Immature natural killer cell (primary cell): ENCODE measurements around the gene B4GALNT4. TPM values are rescaled to one million over a fixed set of nuclear protein-coding genes. Genes with fewer than 3 reads are reported as not detected.
A peak's percentile ranks its signal among the peaks of the same experiment; 100 is the strongest.
"Not testable (repeated sequence)": the region's sequence is repeated elsewhere in the genome, so short reads cannot be mapped to it uniquely, and the experiment has no call there.

Experiments
- DNase-seq, 3 donors: peaks; one replicate each; pipeline ENCODE4 v3.0.0; 2022; ENCODE audit warnings: mixed read lengths in 1 of 3
- H3K27ac Mint-ChIP-seq, 6 donors: one replicate each; pipeline ENCODE4 v1.8.0; 2020; ENCODE audit warnings: mixed read lengths in 6 of 6, mild to moderate bottlenecking in 5 of 6, inconsistent platforms in 4 of 6, moderate library complexity in 3 of 6
- H3K27me3 Mint-ChIP-seq, 3 donors: one replicate each; pipeline ENCODE4 v1.8.0; 2020 to 2021; ENCODE audit warnings: low read depth in 3 of 3, mild to moderate bottlenecking in 3 of 3, mixed read lengths in 3 of 3, moderate library complexity in 3 of 3, inconsistent platforms in 1 of 3
- H3K36me3 Mint-ChIP-seq, 3 donors: one replicate each; pipeline ENCODE4 v1.8.0; 2020; ENCODE audit warnings: mixed read lengths in 3 of 3, inconsistent platforms in 2 of 3, mild to moderate bottlenecking in 2 of 3
- H3K4me1 Mint-ChIP-seq, 2 donors: one replicate each; pipeline ENCODE4 v1.8.0; 2020; ENCODE audit warnings: inconsistent platforms in 2 of 2, mild to moderate bottlenecking in 2 of 2, mixed read lengths in 2 of 2, moderate library complexity in 1 of 2
- H3K4me3 Mint-ChIP-seq, 5 donors: one replicate each; pipeline ENCODE4 v1.8.0; 2020; ENCODE audit warnings: mild to moderate bottlenecking in 5 of 5, mixed read lengths in 5 of 5, inconsistent platforms in 3 of 5, moderate library complexity in 3 of 5
- H3K9me3 Mint-ChIP-seq, 6 donors: one replicate each; pipeline ENCODE4 v1.8.0; 2020; ENCODE audit warnings: mild to moderate bottlenecking in 6 of 6, mixed read lengths in 6 of 6, inconsistent platforms in 4 of 6, moderate library complexity in 3 of 6
- polyA plus RNA-seq, 3 donors: library from polyadenylated mRNA; unstranded; fragments of 300-500 nt; fragmentation: Illumina TruSeq; gene quantifications; one replicate each; pipeline ENCODE4 v1.2.3, GENCODE V29; 2021

The B4GALNT4 gene
- under 1 TPM in 1 of 3 donors, not detected in 2; 0.53 TPM for polyA plus RNA-seq

GRCh38 chr11:369336-370018, at the start of gene B4GALNT4:
TSS of gene B4GALNT4 (plus strand) at chr11:369499. CDS start at chr11:369804, 305 bp downstream.
- H3K9me3 Mint-ChIP-seq: no peaks in the 10 kb centered on the region
- no peak for DNase-seq
- peak within 1 kb of the TSS; percentile 66 to 81 (median 79) for H3K4me3 Mint-ChIP-seq
- peaks cover 0 to 4% (median 0%) of the 10 kb centered on the region in 3 donors for H3K36me3 Mint-ChIP-seq
- peaks cover 10 to 22% of the 10 kb centered on the region in 2 donors for H3K4me1 Mint-ChIP-seq
- peaks cover 19 to 24% (median 20%) of the 10 kb centered on the region in 3 donors for H3K27me3 Mint-ChIP-seq
- peak within 1 kb of the TSS in 1 of 6 donors; percentile 51 for H3K27ac Mint-ChIP-seq

- DNase-seq, H3K9me3 Mint-ChIP-seq: not testable (repeated sequence)
- peaks cover 42 to 54% of the 10 kb centered on the region in 2 donors for H3K4me1 Mint-ChIP-seq
- H3K27ac Mint-ChIP-seq: peak overlapping the region; percentile 90 to 99 (median 96)
- peaks cover 11 to 34% (median 28%) of the 10 kb centered on the region in 3 donors for H3K27me3 Mint-ChIP-seq
- H3K4me3 Mint-ChIP-seq: peak overlapping the region; percentile 88 to 94 (median 90)
- H3K36me3 Mint-ChIP-seq: peaks cover 4 to 20% (median 13%) of the 10 kb centered on the region in 3 donors
These were observed 49.4 kb upstream of the B4GALNT4 start for GRCh38 chr11:319888-320273.

GRCh38 chr11:324156-324555, 45.1 kb upstream of the B4GALNT4 start:
- H3K27me3 Mint-ChIP-seq: peaks cover 5 to 15% (median 11%) of the 10 kb centered on the region in 3 donors
- no peak for DNase-seq
- no peaks in the 10 kb centered on the region for H3K9me3 Mint-ChIP-seq
- H3K4me1 Mint-ChIP-seq: peaks cover 64 to 72% of the 10 kb centered on the region in 2 donors
- H3K27ac Mint-ChIP-seq: peak overlapping the region in 2 of 6 donors; percentile 17 to 65
- H3K4me3 Mint-ChIP-seq: peak overlapping the region in 1 of 5 donors; percentile 7
- no peaks in the 10 kb centered on the region for H3K36me3 Mint-ChIP-seq

- peaks cover 7 to 13% (median 9%) of the 10 kb centered on the region in 3 donors for H3K27me3 Mint-ChIP-seq
- H3K36me3 Mint-ChIP-seq, H3K9me3 Mint-ChIP-seq, DNase-seq: not testable (repeated sequence)
- H3K4me3 Mint-ChIP-seq: peak overlapping the region in 3 of 5 donors; percentile 0 to 35 (median 20)
- peaks cover 64 to 74% of the 10 kb centered on the region in 2 donors for H3K4me1 Mint-ChIP-seq
- peak overlapping the region in 2 of 6 donors; percentile 11 to 68 for H3K27ac Mint-ChIP-seq
These were observed 44.4 kb upstream of the B4GALNT4 start for GRCh38 chr11:324593-325517.

GRCh38 chr11:325796-326591, 43.3 kb upstream of the B4GALNT4 start:
- DNase-seq: no peak
- Mint-ChIP-seq H3K4me1 (peaks cover 65 to 74% of the 10 kb centered on the region in 2 donors), H3K9me3 (no peaks in the 10 kb centered on the region), H3K27ac (peak overlapping the region; percentile 77 to 96 (median 92)), H3K36me3 (no peaks in the 10 kb centered on the region), H3K27me3 (peaks cover 8 to 14% (median 10%) of the 10 kb centered on the region in 3 donors), H3K4me3 (peak overlapping the region; percentile 51 to 81 (median 71))

- no peaks in the 10 kb centered on the region for H3K36me3 Mint-ChIP-seq
- H3K27me3 Mint-ChIP-seq: peaks cover 11 to 19% (median 14%) of the 10 kb centered on the region in 3 donors
- H3K4me1 Mint-ChIP-seq: peaks cover 70 to 78% of the 10 kb centered on the region in 2 donors
- peak overlapping the region; percentile 77 to 96 (median 92) for H3K27ac Mint-ChIP-seq
- peak overlapping the region; percentile 51 to 81 (median 71) for H3K4me3 Mint-ChIP-seq
- no peak for DNase-seq
- H3K9me3 Mint-ChIP-seq: no peaks in the 10 kb centered on the region
These were observed 42.8 kb upstream of the B4GALNT4 start for GRCh38 chr11:326592-326841.

GRCh38 chr11:326842-327580, 42.3 kb upstream of the B4GALNT4 start:
- Mint-ChIP-seq H3K27me3 (peaks cover 11 to 22% (median 14%) of the 10 kb centered on the region in 3 donors), H3K4me1 (peaks cover 75 to 83% of the 10 kb centered on the region in 2 donors), H3K27ac (peak overlapping the region; percentile 77 to 96 (median 92)), H3K36me3 (no peaks in the 10 kb centered on the region), H3K9me3 (no peaks in the 10 kb centered on the region), H3K4me3 (peak overlapping the region; percentile 51 to 81 (median 71))
- peak; percentile 78 to 80 (median 78) for DNase-seq

GRCh38 chr11:327581-327923, 41.7 kb upstream of the B4GALNT4 start:
- peak overlapping the region; percentile 77 to 96 (median 92) for H3K27ac Mint-ChIP-seq
- no peak for DNase-seq
- H3K4me3 Mint-ChIP-seq: peak overlapping the region; percentile 51 to 73 (median 65)
- H3K27me3 Mint-ChIP-seq: peaks cover 11 to 22% (median 14%) of the 10 kb centered on the region in 3 donors
- peaks cover 81 to 87% of the 10 kb centered on the region in 2 donors for H3K4me1 Mint-ChIP-seq
- H3K9me3 Mint-ChIP-seq: no peaks in the 10 kb centered on the region
- H3K36me3 Mint-ChIP-seq: no peaks in the 10 kb centered on the region

- peaks cover 0 to 3% (median 0%) of the 10 kb centered on the region in 3 donors for H3K36me3 Mint-ChIP-seq
- H3K9me3 Mint-ChIP-seq: no peaks in the 10 kb centered on the region
- H3K27me3 Mint-ChIP-seq: peaks cover 11 to 22% (median 16%) of the 10 kb centered on the region in 3 donors
- peaks cover 85 to 90% of the 10 kb centered on the region in 2 donors for H3K4me1 Mint-ChIP-seq
- peak overlapping the region in 2 of 5 donors; percentile 18 to 23 for H3K4me3 Mint-ChIP-seq
- no peak for DNase-seq
- H3K27ac Mint-ChIP-seq: peak overlapping the region in 5 of 6 donors; percentile 56 to 93 (median 70)
These were observed 41.3 kb upstream of the B4GALNT4 start for GRCh38 chr11:328012-328411.

- not testable (repeated sequence) for H3K36me3 Mint-ChIP-seq, H3K9me3 Mint-ChIP-seq, DNase-seq
- Mint-ChIP-seq H3K4me3 (peak overlapping the region in 1 of 5 donors; percentile 84), H3K27ac (peak overlapping the region; percentile 84 to 95 (median 90)), H3K27me3 (peaks cover 11 to 22% (median 17%) of the 10 kb centered on the region in 3 donors), H3K4me1 (peaks cover 90 to 91% of the 10 kb centered on the region in 2 donors)
These were observed 40.7 kb upstream of the B4GALNT4 start for GRCh38 chr11:328516-329100.

GRCh38 chr11:329886-330253, 39.4 kb upstream of the B4GALNT4 start:
- Mint-ChIP-seq H3K27me3 (peaks cover 11 to 20% (median 16%) of the 10 kb centered on the region in 3 donors), H3K4me3 (peak overlapping the region; percentile 28 to 88 (median 84)), H3K9me3 (peaks cover 0 to 2% (median 0%) of the 10 kb centered on the region in 6 donors), H3K36me3 (peaks cover 0 to 7% (median 0%) of the 10 kb centered on the region in 3 donors), H3K4me1 (peaks cover 87 to 95% of the 10 kb centered on the region in 2 donors), H3K27ac (peak overlapping the region; percentile 84 to 95 (median 90))
- no peak for DNase-seq

- H3K9me3 Mint-ChIP-seq: peaks cover 0 to 2% (median 0%) of the 10 kb centered on the region in 6 donors
- H3K27ac Mint-ChIP-seq: peak overlapping the region in 5 of 6 donors; percentile 84 to 95 (median 92)
- peaks cover 85 to 94% of the 10 kb centered on the region in 2 donors for H3K4me1 Mint-ChIP-seq
- H3K4me3 Mint-ChIP-seq: peak overlapping the region; percentile 84 to 88 (median 87)
- DNase-seq: no peak
- H3K27me3 Mint-ChIP-seq: peaks cover 11 to 20% (median 15%) of the 10 kb centered on the region in 3 donors
- peaks cover 0 to 7% (median 0%) of the 10 kb centered on the region in 3 donors for H3K36me3 Mint-ChIP-seq
These were observed 39.0 kb upstream of the B4GALNT4 start for GRCh38 chr11:330307-330693.
